GM12878 (cell line): Measurements from ENCODE around the gene AP4S1. TPM values are rescaled to one million over a fixed set of nuclear protein-coding genes. Genes with fewer than 3 reads are reported as not detected.

Experiments
- ATAC-seq: fragments of 200-7000 bp; cut with Tn5 transposase; 3 replicates; pipeline ENCODE4 v1.9.1; 2020; ENCODE audit warnings: mild to moderate bottlenecking, moderate library complexity
- BruUV-seq: library from RNA; stranded (reverse); fragments of 400-500 nt; replicated peaks from 2 replicates; lab custom pipeline; 2021; lab: Mats Ljungman, UMichigan
- CTCF ChIA-PET: fragments of 300-600 bp; sonication (Branson Sonifier 250); formaldehyde crosslinking; extraction: SDS; loops from one replicate; lab custom pipeline; 2021; ENCODE audit warnings: inconsistent platforms; lab: Yijun Ruan, JAX
- POLR2A ChIA-PET: fragments of 350-600 bp; formaldehyde crosslinking; extraction: SDS; loops from one replicate; lab custom pipeline; 2021; ENCODE audit warnings: inconsistent platforms; lab: Charles Lee
- RAD21 ChIA-PET: fragments of 300-600 bp; sonication (Branson Sonifier 250); formaldehyde crosslinking; loops from one replicate; lab custom pipeline; 2023; ENCODE audit warnings: antibody characterized with exemption; ENCODE audit not compliant: unreplicated experiment; lab: Charles Lee
- SMC1A ChIA-PET: fragments of 300-600 bp; sonication (Branson Sonifier 250); formaldehyde crosslinking; loops from one replicate; lab custom pipeline; 2023; ENCODE audit not compliant: unreplicated experiment, uncharacterized antibody; lab: Charles Lee
- DNase-seq: peaks from one replicate; pipeline ENCODE4 v3.0.0-alpha.2; 2011; ENCODE audit warnings: low read depth, low spot score
- FAIRE-seq: peaks from 3 replicates; lab custom pipeline; 2011; peaks lifted over from hg19 to GRCh38; lab: Jason Lieb, UNC
- H2AFZ ChIP-seq: 2 replicates; pipeline ENCODE4 v1.6.0; 2011; ENCODE audit warnings: low read depth, low read length, control low read depth; ENCODE audit not compliant: control insufficient read depth
- H3K27ac ChIP-seq: 2 replicates; pipeline ENCODE4 v1.5.1; 2011; ENCODE audit warnings: control low read depth; ENCODE audit not compliant: control insufficient read depth, insufficient read depth
- H3K27me3 ChIP-seq, 2 experiments: replicated peaks in 1 of 2; 2 replicates each; pipeline versions ENCODE4 v1.6.0 to v1.6.1; 2011; ENCODE audit warnings: low read length in 1 of 2; ENCODE audit not compliant: control insufficient read depth in 2 of 2, insufficient read depth in 2 of 2
- H3K36me3 ChIP-seq, 2 experiments: 2 replicates each; pipeline ENCODE4 v1.5.1; 2011; ENCODE audit warnings: low read length in 1 of 2; ENCODE audit not compliant: control insufficient read depth in 2 of 2, insufficient read depth in 2 of 2
- H3K4me1 ChIP-seq: 2 replicates; pipeline ENCODE4 v1.6.1; 2011; ENCODE audit warnings: mild to moderate bottlenecking, low read length, moderate library complexity, mixed read lengths; ENCODE audit not compliant: control insufficient read depth, insufficient read depth
- H3K4me2 ChIP-seq: 2 replicates; pipeline ENCODE4 v1.6.0; 2011; ENCODE audit warnings: control low read depth; ENCODE audit not compliant: control insufficient read depth, insufficient read depth
- H3K4me3 ChIP-seq: fragments of 200-600 bp; sonication (generic); 2 replicates; pipeline ENCODE4 v1.5.1; 2016
- H3K79me2 ChIP-seq: 2 replicates; pipeline ENCODE4 v1.6.0; 2011; ENCODE audit warnings: low read length; ENCODE audit not compliant: control insufficient read depth, insufficient read depth
- H3K9ac ChIP-seq: 2 replicates; pipeline ENCODE4 v1.8.0; 2011; ENCODE audit warnings: low read length, control low read depth, mixed read lengths; ENCODE audit not compliant: control insufficient read depth, insufficient read depth
- H3K9me3 ChIP-seq: replicated peaks from 3 replicates; pipeline ENCODE4 v1.5.1; 2011; ENCODE audit warnings: mild to moderate bottlenecking, low read length; ENCODE audit not compliant: control insufficient read depth, insufficient read depth
- H4K20me1 ChIP-seq: 2 replicates; pipeline ENCODE4 v1.6.0; 2011; ENCODE audit not compliant: control insufficient read depth, insufficient read depth
- BMI1 ChIP-seq: fragments of 450-650 bp; IDR thresholded peaks from 2 replicates; pipeline ENCODE4 v1.6.1; 2016; ENCODE audit warnings: mild to moderate bottlenecking, moderate library complexity, borderline replicate concordance
- HDAC2 ChIP-seq: fragments of 200-600 bp; sonication (generic); IDR thresholded peaks from 2 replicates; pipeline ENCODE4 v1.6.1; 2017
- NR2F1 ChIP-seq: fragments of 450-650 bp; conservative IDR thresholded peaks from 2 replicates; pipeline ENCODE4 v1.6.1; 2017; ENCODE audit warnings: mild to moderate bottlenecking
- POLR2AphosphoS5 ChIP-seq: IDR thresholded peaks from 2 replicates; pipeline ENCODE4 v1.6.1; 2011; ENCODE audit warnings: mild to moderate bottlenecking, low read length, inconsistent platforms
- POU2F2 ChIP-seq: IDR thresholded peaks from 3 replicates; pipeline ENCODE4 v1.6.1; 2011; ENCODE audit warnings: low read depth, mild to moderate bottlenecking, low read length, borderline replicate concordance
- RELA ChIP-seq: fragments of 450-650 bp; IDR thresholded peaks from 2 replicates; pipeline ENCODE4 v1.8.0; 2014; ENCODE audit warnings: borderline replicate concordance; ENCODE audit not compliant: partially characterized antibody
- WGBS: methylation state at CpG from one replicate; pipeline ENCODE4 v1.1.6; 2016; ENCODE audit warnings: low lambda C conversion rate; ENCODE audit not compliant: insufficient replicate concordance, insufficient coverage; ENCODE audit errors: missing lambda C conversion rate; 5-methylcytosine and 5-hydroxymethylcytosine counted together
- in situ Hi-C: fragments of 300-500 bp; cut with MboI; formaldehyde crosslinking; loops from 9 replicates; pipeline ENCODE4 v1.14.3; 2018; ENCODE audit warnings: mixed read lengths
- intact Hi-C: fragments of 100-400 bp; cut with micrococcal nuclease; formaldehyde crosslinking; loops from one replicate; pipeline ENCODE4 v1.14.2; 2022; ENCODE audit not compliant: unreplicated experiment
- polyA plus RNA-seq, 11 experiments: library from polyadenylated mRNA; depleted of rRNA in 4 of 11; unstranded in 6 of 11; stranded (reverse) in 5 of 11; fragments of >200 nt; fragmentation: Nextera tagmentation in 4 of 11; fragmentation: Illumina TruSeq in 1 of 11; extraction: Ambion mirVana in 4 of 11; extraction: Trizol in 1 of 11; gene quantifications; 1 replicate in 1 of 11; 2 replicates in 10 of 11; pipeline versions ENCODE4 v1.2.1 to v1.2.3, GENCODE V29; 2011 to 2016; ENCODE audit warnings: inconsistent platforms in 2 of 11, missing spikeins in 2 of 11, low read depth in 1 of 11
- total RNA-seq, 4 experiments: library from RNA; depleted of rRNA in 3 of 4; stranded (reverse); fragments of >200 nt in 3 of 4; fragmentation: Illumina TruSeq in 1 of 4; extraction: Trizol in 1 of 4; gene quantifications; 2 replicates each; pipeline versions ENCODE4 v1.2.1 to v1.2.3, GENCODE V29; 2013 to 2021
- TF ChIP-seq, protein P1 (sequence below): fragments of 450-650 bp; IDR thresholded peaks from 2 replicates; pipeline ENCODE4 v1.6.1; 2017; ENCODE audit warnings: antibody characterized with exemption, mild to moderate bottlenecking, moderate library complexity

The AP4S1 gene
- total and polyA plus RNA-seq, 10 of the 15 experiments (the other 5 are each of a cell fraction or from before 2014, with no cell fraction given) = 3.6 to 9.0 (median 5.7) TPM

DNA sequence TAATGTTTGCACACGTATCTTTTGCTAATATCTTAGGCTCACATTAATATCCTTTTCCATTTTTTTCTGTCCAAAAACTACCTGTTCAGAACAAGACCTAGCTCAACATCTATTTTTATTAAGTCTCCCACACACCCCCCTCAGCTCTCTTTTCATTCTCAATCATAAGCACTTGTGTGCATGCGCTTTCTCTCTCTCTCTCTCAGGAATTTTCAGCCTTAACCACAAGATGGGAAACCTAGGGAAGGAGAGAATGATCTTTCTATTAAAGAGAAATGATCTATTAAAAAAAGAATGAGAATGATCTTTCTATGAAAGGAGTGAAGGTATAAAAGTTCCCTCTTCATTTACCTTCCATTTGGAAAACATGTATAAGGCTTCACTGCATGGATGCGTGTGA is 39.7 kb upstream of the AP4S1 start:
- BruUV-seq = no TSS peak
- RAD21 ChIA-PET = interaction anchor here (1.1 kb wide), 1 partner anchor 27 kb away, joined by 3 read pairs; no protein-coding TSS in a partner anchor
- H3K9ac ChIP-seq = no peak overlapping the region
- 94% methylated on average over 3 of the region's 3 CpGs for WGBS
- H3K27me3 ChIP-seq = no peaks in the 10 kb centered on the region
- H3K4me3 ChIP-seq = no peak overlapping the region
- ATAC-seq (no peak), DNase-seq (no peak), FAIRE-seq (no peak)
- TF ChIP-seq, protein P1, sequence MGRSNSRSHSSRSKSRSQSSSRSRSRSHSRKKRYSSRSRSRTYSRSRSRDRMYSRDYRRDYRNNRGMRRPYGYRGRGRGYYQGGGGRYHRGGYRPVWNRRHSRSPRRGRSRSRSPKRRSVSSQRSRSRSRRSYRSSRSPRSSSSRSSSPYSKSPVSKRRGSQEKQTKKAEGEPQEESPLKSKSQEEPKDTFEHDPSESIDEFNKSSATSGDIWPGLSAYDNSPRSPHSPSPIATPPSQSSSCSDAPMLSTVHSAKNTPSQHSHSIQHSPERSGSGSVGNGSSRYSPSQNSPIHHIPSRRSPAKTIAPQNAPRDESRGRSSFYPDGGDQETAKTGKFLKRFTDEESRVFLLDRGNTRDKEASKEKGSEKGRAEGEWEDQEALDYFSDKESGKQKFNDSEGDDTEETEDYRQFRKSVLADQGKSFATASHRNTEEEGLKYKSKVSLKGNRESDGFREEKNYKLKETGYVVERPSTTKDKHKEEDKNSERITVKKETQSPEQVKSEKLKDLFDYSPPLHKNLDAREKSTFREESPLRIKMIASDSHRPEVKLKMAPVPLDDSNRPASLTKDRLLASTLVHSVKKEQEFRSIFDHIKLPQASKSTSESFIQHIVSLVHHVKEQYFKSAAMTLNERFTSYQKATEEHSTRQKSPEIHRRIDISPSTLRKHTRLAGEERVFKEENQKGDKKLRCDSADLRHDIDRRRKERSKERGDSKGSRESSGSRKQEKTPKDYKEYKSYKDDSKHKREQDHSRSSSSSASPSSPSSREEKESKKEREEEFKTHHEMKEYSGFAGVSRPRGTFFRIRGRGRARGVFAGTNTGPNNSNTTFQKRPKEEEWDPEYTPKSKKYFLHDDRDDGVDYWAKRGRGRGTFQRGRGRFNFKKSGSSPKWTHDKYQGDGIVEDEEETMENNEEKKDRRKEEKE = no peak
- TF ChIP-seq BMI1 (no peak), POU2F2 (no peak), HDAC2 (no peak), POLR2AphosphoS5 (no peak), RELA (no peak), NR2F1 (no peak)
- peaks cover 30% of the 10 kb centered on the region for H3K79me2 ChIP-seq
- no peak overlapping the region for H2AFZ ChIP-seq
- H3K9me3 ChIP-seq = no peaks in the 10 kb centered on the region; the same call in 1 of the 3 replicates
- SMC1A ChIA-PET = interaction anchor here (0.9 to 1.2 kb wide), 2 partner anchors 10 to 38 kb away, joined by 3 to 5 read pairs; no protein-coding TSS in a partner anchor
- H3K27ac ChIP-seq = no peak overlapping the region
- in situ Hi-C loops (no loop called here), intact Hi-C loops (no loop called here)
- CTCF ChIA-PET = interaction anchor here (1.0 to 1.7 kb wide), 4 partner anchors 9 to 32 kb away, joined by 3 to 10 read pairs (median 4); no protein-coding TSS in a partner anchor
- H3K4me1 ChIP-seq = 0 out of 2 replicates have a peak, but pooled peaks cover 3% of the 10 kb centered on the region
- POLR2A ChIA-PET = no interaction called here
- no peaks in the 10 kb centered on the region for H4K20me1 ChIP-seq
- H3K4me2 ChIP-seq = no peak overlapping the region
- no peaks in the 10 kb centered on the region for H3K36me3 ChIP-seq
